ENCODE measurements around the gene PPP1R13L.

The PPP1R13L gene

GRCh38 chr19:45406226-45407090 lies 1.6 kb upstream of the PPP1R13L start, which contains the start of gene POLR1G:
POLR1G (plus strand) TSS chr19:45406644; CDS start chr19:45406697, 53 bp downstream.
- Histone ChIP-seq H2AFZ (ENCODE audit: low read depth, low read length) (peak within 1 kb of the TSS; percentile 88), H3K27ac (ENCODE audit: low read length) (peak within 1 kb of the TSS; percentile 74), H3K4me2 (ENCODE audit: low read length) (peak within 1 kb of the TSS; percentile 92), H3K4me3 (ENCODE audit: low read length) (peak within 1 kb of the TSS; percentile 80), H3K4me1 (ENCODE audit: low read length) (peaks cover 33% of the 10 kb centered on the region), H4K20me1 (ENCODE audit: insufficient read depth, low read length) (no peaks in the 10 kb centered on the region), H3K36me3 (replicated peaks; ENCODE audit: low read depth, low read length) (peaks cover 9% of the 10 kb centered on the region), H3K9me3 (ENCODE audit: insufficient read depth, low read length) (no peaks in the 10 kb centered on the region), H3K79me2 (ENCODE audit: low read length) (peaks cover 28% of the 10 kb centered on the region), H3K9ac (ENCODE audit: low read length) (peak within 1 kb of the TSS; percentile 88), H3K27me3 (ENCODE audit: low read depth, low read length) (peaks cover 22% of the 10 kb centered on the region)
- TF ChIP-seq EZH2phosphoT487 (IDR thresholded peaks at IDR 0.05; ENCODE audit: low read depth) (no peak), CTCF (IDR thresholded peaks at IDR 0.05; ENCODE audit: low read depth, low read length) (no peak)

GRCh38 chr19:45405435-45406225 lies 761 bp upstream of the PPP1R13L start:
- peak overlapping the region; percentile 88 for H2AFZ ChIP-seq (ENCODE audit: low read depth, low read length)
- H3K4me2 ChIP-seq (ENCODE audit: low read length): peak overlapping the region; percentile 92
- peak overlapping the region; percentile 80 for H3K4me3 ChIP-seq (ENCODE audit: low read length)
- no peaks in the 10 kb centered on the region for H3K9me3 ChIP-seq (ENCODE audit: insufficient read depth, low read length)
- H3K36me3 ChIP-seq (replicated peaks; ENCODE audit: low read depth, low read length): peaks cover 6% of the 10 kb centered on the region
- peaks cover 28% of the 10 kb centered on the region for H3K79me2 ChIP-seq (ENCODE audit: low read length)
- peak overlapping the region; percentile 88 for H3K9ac ChIP-seq (ENCODE audit: low read length)
- no peaks in the 10 kb centered on the region for H4K20me1 ChIP-seq (ENCODE audit: insufficient read depth, low read length)
- peak overlapping the region; percentile 74 for H3K27ac ChIP-seq (ENCODE audit: low read length)
- peaks cover 33% of the 10 kb centered on the region for H3K4me1 ChIP-seq (ENCODE audit: low read length)
- TF ChIP-seq CTCF (IDR thresholded peaks at IDR 0.05; ENCODE audit: low read depth, low read length) (no peak), EZH2phosphoT487 (IDR thresholded peaks at IDR 0.05; ENCODE audit: low read depth) (no peak)
- H3K27me3 ChIP-seq (ENCODE audit: low read depth, low read length): peaks cover 22% of the 10 kb centered on the region

- Histone ChIP-seq H3K4me1 (ENCODE audit: low read length) (peaks cover 33% of the 10 kb centered on the region), H4K20me1 (ENCODE audit: insufficient read depth, low read length) (no peaks in the 10 kb centered on the region), H3K4me2 (ENCODE audit: low read length) (peak overlapping the region; percentile 92), H3K79me2 (ENCODE audit: low read length) (peaks cover 23% of the 10 kb centered on the region), H3K4me3 (ENCODE audit: low read length) (no peak overlapping the region), H2AFZ (ENCODE audit: low read depth, low read length) (no peak overlapping the region), H3K9me3 (ENCODE audit: insufficient read depth, low read length) (no peaks in the 10 kb centered on the region), H3K27me3 (ENCODE audit: low read depth, low read length) (peaks cover 22% of the 10 kb centered on the region), H3K9ac (ENCODE audit: low read length) (no peak overlapping the region), H3K27ac (ENCODE audit: low read length) (no peak overlapping the region), H3K36me3 (replicated peaks; ENCODE audit: low read depth, low read length) (peaks cover 6% of the 10 kb centered on the region)
- no peak for TF ChIP-seq EZH2phosphoT487 (IDR thresholded peaks at IDR 0.05; ENCODE audit: low read depth)
- TF ChIP-seq CTCF (IDR thresholded peaks at IDR 0.05; ENCODE audit: low read depth, low read length): peak; percentile 73
Observed at GRCh38 chr19:45403781-45404556, 900 bp downstream of the PPP1R13L start.
